GM21381 (cell line): Measurements from ENCODE around the gene TBC1D19.

Source experiments
- ATAC-seq: cut with Tn5 transposase; IDR thresholded peaks from one replicate; pipeline ENCODE4 v1.9.1; 2021; ENCODE audit warnings: mild to moderate bottlenecking, moderate library complexity; ENCODE audit not compliant: unreplicated experiment

Gene TBC1D19

DNA sequence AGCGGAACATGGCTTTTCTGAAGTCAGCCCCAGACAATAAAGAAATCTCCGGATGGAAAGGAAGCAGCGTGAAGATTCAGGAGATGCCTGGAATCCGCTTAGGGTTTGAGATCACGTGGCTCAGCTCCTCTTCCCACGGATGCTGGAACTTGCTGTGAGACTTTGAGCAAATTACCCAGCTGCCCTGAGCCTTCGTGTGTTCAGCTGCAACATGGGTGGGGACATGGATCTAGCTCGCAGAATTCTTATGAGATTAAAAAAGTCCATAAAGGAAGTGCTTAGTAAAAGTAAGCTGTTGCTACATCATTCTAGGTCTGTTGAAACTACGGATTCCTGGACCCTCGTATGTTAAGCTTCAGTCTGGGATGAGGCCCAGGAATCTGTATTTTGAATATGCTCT is 221.0 kb downstream of the TBC1D19 start:
- no peak for ATAC-seq
